CD4-positive, alpha-beta T cell treated with Interleukin-21 for 1 hour (primary cell): Measurements from ENCODE around the gene NARS2.
A peak's percentile ranks its signal among the peaks of the same experiment; 100 is the strongest.
"Not testable (repeated sequence)": the region's sequence is repeated elsewhere in the genome, so short reads cannot be mapped to it uniquely, and the experiment has no call there.

Source experiments
- DNase-seq: peaks from one replicate; pipeline ENCODE4 v3.0.0-alpha.2; 2020

The NARS2 gene, protein sequence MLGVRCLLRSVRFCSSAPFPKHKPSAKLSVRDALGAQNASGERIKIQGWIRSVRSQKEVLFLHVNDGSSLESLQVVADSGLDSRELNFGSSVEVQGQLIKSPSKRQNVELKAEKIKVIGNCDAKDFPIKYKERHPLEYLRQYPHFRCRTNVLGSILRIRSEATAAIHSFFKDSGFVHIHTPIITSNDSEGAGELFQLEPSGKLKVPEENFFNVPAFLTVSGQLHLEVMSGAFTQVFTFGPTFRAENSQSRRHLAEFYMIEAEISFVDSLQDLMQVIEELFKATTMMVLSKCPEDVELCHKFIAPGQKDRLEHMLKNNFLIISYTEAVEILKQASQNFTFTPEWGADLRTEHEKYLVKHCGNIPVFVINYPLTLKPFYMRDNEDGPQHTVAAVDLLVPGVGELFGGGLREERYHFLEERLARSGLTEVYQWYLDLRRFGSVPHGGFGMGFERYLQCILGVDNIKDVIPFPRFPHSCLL

DNA sequence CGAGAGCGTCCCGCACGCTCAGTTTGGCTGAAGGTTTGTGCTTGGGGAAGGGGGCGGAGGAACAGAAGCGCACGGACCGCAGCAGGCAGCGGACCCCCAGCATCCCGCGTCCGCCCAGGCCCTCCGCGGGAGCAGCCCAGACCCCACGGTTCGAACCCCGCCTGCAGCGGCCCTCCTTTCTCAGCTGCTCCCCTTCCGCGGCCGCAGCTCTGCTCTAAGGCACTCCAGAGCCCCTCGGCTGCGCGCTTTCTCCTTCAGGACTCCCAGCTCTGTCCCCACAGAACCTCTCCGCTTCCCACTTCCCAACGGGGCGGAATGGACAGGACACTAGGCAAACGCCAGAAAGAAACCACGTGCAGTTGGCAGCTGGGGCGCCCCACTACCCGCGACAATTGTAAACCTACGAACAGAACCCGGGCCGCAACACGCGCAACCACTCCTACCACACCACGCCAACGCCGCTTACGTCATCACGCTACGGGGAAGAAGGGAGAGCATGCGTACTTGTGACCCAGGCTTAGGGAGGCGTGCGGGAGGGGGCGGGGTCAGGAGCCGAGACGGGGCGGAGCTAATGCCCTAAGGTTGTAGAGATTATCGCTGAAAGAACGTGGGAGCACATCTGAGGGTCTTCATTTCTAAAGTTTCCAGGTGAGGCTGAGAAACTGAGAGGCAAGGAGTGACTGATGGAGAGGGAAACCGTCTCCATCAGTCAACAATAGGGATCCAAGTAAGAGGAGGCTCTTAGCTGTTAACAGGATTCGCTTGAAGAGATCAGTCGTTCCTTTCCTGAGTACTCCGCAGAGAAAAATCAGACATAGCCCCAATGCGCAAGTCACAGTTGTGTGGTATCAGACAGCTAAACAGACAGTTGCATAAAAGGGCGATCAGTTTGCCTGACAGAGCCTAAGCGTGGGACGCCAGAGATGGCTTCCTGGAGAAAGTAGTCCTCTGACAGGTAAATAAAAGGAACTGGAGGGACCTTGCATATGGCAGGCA is at the start of gene NARS2:
Gene NARS2, minus strand, starts transcription at position 479 of the 996 bp plus-strand sequence. Its CDS starts 376 bp downstream, at position 103.
- peak; percentile 96 for DNase-seq

DNA sequence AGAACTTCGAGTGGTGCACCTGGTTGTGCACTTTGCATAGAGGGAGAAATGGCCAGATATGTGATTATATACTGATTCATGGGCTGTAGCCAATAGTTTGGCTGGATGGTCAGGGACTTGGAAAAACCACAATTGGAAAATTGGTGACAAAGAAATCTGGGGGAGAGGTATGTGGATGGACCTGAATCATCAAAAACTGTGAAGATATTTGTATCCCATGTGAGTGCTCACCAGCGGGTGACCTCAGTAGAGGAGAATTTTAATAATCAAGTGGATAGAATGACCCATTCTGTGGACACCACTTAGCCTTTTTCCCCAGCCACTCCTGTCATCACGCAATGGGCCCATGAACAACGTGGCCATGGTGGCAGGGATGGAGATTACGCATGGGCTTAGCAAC is 48.0 kb upstream of the NARS2 start:
- no peak for DNase-seq

DNA sequence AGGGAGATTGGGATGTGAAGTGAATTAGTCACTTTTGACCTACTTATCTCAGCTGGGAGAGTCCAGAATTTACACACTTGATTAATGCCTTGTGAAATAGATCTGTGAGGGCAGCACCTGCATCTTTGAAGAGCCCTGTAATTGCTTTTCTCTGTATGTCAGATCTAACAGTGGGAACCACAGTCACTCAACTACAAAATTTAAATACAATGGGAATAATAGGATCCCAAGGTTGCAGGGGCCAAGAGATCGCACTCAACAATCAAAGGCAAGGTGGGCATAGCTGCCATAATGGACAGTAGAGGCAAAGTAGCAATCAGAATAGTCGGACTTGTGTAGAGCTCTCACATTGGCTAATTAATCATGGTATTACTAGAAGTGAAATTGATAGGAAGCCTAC is 45.5 kb upstream of the NARS2 start:
- no peak for DNase-seq

DNA sequence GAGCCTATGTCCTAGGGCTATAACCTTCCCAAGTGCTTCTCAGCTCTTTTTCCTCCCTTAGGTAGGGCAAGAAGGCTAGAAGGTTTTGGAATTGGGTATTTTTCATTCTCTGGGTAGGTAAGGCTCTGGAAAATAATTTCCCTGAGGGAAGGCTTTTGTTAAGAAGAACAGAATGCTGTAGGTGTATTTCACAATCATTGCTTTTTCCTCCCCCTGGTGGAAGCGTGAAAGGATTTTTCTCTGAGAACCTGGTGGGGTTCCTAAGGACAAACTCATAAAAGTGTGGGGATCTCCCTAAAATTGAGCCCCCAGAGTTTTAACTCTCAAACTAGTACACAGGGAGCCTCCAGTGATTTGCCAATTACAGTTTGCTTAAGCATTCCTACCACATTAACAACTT is 41.1 kb upstream of the NARS2 start:
- DNase-seq = no peak

DNA sequence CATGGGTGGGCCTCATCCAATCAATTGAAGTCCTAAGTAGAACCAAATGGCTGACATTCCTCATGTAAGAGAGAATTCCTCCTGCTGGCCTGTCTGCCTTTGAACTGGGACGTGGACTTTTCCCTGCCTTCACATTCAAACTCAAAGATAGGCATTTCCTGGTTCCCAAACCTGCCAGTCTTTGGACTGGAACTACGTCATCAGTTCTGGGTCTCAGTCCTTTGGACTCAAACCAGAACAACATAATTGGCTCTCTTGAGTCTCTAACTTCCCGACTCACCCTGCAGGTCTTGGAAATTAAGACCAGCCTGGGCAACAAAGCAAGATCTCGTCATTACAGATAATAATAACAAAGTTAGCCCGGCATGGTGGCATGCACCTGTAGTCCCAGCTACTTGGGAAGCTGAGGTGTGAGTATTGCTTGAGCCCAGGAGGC is 38.7 kb upstream of the NARS2 start:
- no peak for DNase-seq

DNA sequence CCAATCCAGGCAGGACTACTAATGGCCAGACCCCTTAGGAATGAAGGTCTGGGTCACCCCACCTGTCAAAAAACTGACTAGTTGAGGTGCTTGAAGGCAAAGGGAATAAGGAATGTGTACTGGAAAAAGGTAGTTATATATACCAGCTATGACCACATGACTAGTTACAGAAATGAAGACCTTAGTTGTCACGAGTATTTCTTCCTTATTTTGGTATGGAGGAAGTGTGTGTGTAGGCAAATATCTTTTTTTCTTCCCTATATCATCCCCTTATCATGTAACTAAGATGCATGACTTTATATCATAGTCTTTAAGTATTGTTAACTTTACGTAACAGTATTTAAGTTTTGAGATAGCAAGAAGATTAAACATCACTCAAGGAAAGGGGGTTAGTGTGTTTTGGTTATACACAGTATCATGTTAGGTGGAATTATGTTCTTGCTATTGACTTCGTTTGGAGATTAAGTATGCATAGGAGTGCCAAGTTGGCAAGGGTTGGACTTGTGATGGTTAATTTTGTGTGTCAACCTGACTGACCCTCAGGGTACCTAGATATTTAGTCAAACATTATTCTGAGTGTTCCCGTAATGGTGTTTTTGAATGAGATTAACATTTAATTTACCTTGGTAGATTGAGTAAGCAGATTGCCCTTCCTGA is 38.2 kb upstream of the NARS2 start:
- DNase-seq = no peak

DNA sequence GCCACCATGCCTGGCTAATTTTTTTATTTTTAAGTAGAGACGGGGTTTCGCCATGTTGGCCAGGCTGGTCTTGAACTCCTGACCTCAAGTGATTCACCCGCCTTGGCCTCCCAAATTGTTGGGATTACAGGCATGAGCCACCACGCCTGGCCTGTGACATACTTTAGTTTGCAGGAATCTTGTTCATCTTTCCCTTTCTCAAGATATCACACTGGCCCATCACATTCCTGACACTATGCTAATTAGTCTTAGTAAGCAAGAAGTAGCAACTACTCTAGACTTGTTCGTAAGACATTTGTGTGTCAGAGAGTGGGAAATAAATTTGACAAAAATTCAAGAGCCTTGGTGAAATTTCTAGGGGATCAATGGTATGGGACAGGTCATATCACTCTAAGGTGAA is 34.7 kb upstream of the NARS2 start:
- DNase-seq = not testable (repeated sequence)

DNA sequence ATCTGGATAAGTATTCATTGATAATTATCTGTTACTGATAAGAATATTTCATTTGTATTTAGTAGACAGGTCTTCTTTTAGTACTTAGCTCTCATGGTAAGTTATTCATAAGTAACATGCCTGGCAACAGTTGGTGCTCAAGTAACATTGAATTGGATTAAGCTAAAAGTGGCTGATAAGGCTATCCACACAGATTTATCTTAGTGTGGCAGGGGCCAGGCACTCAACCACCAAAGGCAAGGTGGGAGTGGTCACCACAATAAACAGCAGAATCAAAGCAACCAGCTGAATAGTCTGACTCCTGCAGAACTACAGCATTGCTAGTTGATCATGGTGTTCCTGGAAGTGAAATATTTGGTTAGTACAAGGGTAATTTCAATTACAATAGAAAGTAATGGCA is 33.0 kb upstream of the NARS2 start:
- DNase-seq = no peak

DNA sequence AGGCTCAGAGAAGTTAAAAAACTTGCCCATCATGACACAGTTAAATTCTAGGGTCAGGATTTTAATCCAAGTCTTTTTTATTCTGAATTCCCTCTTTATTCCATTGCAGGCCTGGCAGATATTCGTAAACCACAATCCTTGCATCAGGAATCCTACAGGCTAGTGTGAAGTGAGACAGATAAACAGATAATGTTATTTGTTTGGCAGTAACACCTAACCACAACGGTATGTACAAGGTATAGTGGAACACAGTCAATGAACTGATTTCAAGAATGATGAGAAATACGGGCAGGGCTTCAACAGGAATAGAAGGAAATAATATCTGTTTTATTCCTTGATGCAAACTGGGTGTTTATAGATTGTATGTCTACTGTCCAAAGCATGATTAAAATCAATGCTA is 32.0 kb upstream of the NARS2 start:
- no peak for DNase-seq

DNA sequence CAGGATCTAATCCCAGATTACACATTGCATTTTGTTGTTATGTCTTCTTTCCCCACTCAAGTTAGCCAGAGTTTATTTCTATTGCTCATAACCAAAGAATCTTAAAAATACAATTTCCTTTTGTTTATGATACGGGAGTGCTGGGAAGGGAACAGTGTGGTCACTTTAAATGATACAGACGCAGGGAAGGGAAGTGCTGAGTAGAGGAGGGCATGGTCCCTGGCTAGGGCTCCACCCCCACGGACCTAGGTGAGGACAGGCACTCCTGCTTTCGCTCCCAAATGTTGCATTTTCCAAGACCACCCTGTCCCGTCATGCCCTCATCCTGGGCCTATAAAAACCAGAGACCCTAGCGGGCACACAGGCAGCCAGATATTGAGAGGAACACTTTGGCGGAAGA is 30.6 kb upstream of the NARS2 start:
- no peak for DNase-seq

DNA sequence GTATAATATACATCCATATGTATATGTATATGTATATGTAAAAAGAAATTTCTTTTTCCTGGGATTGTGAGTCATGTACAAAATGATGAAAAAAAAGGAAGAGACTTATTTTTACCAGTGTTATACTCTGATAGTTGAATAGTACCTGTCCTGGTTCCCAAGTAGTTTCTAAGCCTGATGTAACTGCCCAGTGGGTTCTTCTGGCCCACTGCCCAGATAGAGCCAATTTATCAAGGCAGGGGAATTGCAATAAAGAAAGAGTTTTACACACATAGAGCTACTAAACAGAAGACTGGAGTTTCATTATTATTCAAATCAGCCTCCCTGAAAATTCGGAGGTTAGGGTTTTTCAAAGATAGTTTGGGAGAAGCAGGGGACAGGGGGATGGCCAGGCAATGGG is 29.1 kb upstream of the NARS2 start:
- DNase-seq = no peak

DNA sequence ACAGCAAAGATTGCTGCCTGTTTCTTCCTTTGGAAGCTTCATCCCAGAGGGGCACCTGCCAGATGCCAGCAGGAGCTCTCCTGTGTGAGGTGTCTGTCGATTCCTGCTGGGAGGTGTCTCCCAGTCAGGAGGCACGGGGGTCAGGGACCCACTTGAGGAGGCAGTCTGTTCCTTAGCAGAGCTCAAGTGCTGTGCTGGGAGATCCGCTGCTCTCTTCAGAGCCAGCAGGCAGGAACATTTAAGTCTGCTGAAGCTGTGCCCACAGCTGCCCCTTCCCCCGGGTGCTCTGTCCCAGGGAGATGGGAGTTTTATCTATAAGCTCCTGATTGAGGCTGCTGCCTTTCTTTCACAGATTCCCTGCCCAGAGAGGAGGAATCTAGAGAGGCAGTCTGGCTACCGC is 28.1 kb upstream of the NARS2 start:
- not testable (repeated sequence) for DNase-seq

DNA sequence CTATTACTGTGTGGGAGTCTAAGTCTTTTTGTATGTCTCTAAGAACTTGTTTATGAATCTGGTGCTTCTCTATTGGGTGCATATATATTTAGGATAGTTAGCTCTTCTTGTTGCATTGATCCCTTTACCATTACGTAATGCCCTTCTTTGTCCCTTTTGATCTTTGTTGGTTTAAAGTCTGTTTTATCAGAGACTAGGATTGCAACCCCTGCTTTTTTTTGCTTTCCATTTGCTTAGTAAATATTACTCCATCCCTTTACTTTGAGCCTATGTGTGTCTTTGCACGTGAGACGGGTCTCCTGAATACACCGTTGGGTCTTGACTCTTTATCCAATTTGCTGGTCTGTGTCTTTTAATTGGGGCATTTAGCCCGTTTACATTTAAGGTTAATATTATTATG is 26.4 kb upstream of the NARS2 start:
- not testable (repeated sequence) for DNase-seq

DNA sequence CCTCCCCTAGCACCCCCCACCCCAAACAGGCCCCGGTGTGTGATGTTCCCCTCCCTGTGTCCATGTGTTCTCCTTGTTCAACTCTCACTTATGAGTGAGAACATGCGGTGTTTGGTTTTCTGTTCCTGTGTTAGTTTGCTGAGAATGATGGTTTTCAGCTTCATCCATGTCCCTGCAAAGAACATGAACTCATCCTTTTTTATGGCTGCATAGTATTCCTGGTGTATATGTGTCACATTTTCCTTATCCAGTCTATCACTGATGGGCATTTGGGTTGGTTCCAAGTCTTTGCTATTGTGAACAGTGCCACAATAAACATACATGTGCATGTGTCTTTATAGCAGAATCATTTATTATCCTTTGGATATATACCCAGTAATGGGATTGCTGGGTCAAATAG is 22.9 kb upstream of the NARS2 start:
- DNase-seq = not testable (repeated sequence)

DNA sequence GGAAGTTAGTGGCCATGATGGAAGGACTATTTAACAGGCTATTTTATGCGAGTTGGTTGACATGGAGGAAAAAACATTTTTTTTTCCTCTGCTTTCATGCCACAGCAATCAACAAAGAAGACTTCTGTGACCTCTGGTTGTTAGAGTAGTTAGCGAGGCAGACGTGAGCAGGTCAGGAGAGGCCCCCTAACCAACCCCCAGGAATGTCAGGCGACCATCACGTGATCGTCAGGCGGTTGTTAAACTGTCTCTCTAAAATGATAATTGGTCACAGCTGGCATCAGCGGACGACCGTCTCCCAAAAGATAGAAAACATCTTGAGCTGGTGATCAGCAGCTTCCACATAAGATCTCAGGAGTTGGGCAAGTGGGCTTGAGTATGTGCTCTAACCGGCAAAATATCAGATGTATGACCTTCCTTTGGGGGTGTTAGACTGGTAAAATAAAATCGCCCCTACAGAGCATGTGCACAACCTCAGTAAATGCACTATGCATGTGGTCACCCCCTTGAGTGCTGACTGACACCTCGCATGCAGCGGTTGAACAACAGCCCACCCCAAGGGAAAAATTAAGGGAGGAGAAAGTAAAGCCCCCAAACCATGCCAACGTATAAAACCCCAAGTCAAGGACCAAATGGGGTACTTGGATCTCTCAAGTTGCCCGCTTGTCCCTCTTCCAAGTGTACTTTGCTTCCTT is 20.9 kb upstream of the NARS2 start:
- DNase-seq = no peak

DNA sequence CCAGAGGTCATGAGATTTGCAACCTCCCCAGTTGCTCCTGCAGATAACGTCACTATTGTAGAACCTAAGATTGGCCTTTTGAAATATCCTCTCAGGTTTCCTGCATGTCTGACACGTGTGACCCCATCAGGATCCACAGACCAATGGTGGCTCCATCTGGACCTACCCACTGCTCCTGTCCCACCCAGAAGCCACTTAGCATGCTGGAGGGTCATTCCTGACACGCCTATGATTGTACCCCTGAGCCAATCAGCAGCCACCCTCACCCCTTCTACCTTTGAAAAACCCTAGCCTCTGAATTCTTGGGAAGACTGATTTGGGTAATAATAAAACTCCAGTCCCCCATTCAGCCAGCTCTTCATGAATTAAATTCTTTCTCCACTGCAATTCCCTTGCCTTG is 20.1 kb upstream of the NARS2 start:
- no peak for DNase-seq

DNA sequence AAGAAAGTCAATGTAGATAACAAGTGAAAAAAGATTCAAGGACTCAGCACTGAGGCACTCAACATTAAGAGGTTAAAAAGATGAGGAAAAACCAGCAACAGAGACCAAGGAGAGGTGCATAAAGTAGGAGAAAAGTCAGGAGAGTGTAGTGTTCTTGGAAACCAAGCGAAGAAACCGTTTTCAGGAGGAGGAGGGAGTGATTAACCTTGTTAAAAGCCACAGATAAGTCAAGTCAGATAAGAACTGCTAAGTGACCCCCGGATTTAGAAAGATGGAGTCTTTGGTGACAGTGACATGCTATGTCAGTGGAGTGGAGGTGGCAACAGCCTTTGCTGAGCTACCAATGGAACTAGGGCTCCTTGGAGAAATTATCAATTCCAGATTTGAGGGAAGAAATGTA is 13.9 kb upstream of the NARS2 start:
- no peak for DNase-seq

DNA sequence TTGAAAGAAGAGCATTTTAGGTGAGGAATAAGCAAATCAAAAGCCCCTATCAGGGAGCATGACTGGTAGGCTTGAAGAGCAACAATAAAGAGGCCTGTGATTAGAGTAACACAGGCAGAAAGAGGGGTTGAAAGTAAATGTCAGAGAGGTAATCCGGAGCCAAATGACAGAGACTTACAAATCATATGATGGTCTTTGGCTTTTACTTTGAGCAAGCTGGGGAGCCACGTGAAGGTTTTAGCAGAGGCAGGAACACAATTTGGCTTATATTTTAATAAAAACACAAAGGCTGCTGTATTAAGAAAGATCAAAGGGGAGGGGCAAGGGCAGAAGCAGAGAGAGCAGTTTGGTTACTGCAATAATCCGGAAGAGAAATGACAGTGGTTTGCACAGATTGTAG is 12.8 kb upstream of the NARS2 start:
- no peak for DNase-seq

DNA sequence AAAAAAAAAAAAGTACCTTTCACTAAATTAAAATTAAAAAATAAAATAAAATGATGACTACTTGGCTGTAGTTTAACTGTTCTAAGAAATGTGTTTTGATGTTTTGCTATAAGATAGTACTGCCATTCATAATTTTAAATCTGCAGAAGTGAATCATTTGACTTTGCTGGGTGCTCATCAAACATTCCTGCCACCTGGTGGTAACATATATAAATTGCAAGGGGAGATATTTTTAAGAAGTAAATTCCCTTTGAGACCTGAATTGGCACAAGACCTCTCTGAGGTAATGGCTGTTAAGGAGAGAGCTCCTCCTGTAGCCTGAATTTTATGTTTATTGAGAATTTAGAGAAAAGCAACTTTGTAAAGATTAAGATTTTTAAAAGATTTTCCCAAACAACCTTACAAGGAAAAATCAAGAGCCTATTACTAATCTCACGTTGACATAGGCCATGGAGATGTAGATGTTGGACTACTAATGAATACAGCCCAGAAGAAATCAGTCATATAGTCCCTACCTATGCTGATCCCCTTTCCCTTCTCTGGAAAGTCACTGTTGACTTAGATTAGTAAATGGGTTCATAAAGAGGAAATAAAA is 11.9 kb upstream of the NARS2 start:
- DNase-seq = peak; percentile 36

DNA sequence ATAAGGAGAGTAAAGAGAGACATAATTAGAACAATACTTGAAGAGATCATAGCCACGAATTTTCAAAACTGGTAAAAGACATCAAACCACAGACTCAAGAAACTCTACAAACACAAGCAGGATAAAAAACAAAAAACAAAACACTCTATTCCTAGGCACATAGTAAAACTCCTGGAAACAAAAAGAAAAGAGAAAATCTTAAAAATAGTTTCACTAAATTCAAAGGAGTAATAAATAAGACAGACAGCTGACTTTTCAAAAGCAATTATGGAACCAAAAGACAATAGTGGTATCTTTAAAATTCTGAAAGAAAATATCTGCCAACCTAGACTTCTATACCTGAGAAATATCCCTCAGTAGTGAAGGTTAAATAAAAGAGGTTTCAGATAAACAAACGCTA is 9.2 kb upstream of the NARS2 start:
- DNase-seq = no peak

DNA sequence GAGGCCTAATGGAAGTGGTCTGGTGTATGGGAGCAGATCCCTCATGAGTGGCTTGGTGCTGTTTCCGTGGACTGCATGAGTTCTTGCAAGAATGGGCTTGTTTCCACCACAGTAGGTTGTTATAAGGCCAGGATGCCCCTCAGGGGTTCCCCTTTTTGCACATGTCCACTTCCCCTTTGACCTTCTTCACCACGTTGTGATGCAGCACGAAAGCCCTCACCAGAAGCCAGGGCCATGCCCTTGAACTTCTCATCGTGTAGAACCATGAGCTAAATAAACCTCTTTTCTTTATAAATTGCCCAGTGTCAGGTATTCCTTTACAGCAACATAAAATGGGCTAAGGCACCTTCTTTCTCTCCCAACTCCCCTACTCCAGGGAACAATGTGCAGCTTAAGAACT is 2.8 kb upstream of the NARS2 start:
- DNase-seq = no peak

DNA sequence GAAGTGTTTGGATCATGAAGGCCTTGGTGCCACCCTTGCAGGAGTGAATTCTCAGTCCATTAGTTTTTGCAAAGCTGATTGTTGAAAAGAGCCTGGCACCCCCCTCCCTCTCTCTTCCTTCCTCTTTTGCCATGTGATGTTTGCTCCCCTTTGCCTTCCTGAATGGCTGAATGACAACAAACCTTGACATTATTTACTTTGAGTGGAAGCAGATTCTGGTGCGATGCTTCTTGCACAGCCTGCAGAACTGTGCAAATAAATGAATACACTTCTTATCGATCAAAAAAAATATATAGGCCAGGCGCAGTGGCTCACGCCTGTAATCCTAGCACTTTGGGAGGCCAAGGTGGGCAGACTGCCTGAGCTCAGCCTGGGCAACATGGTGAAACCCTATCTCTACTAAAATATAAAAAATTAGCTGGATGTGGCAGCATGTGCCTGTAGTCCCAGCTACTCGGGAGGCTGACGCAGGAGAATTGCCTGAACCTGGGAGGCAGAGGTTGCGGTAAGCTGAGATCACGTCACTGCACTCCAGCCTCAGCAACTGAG is 2.0 kb upstream of the NARS2 start:
- no peak for DNase-seq
